GM23248 (cell line): Measurements from ENCODE around the gene ADAT3.

Experiments
- EZH2 ChIP-seq: fragments of 200-600 bp; sonication (generic); IDR thresholded peaks from 2 replicates; pipeline ENCODE4 v1.6.1; 2018; ENCODE audit warnings: antibody characterized with exemption, mild to moderate bottlenecking; ENCODE audit not compliant: insufficient read depth, poor library complexity, severe bottlenecking
- EZH2phosphoT487 ChIP-seq: fragments of 200-600 bp; sonication (generic); IDR thresholded peaks from 2 replicates; pipeline ENCODE4 v1.6.1; 2018; ENCODE audit warnings: antibody characterized with exemption, moderate library complexity, mild to moderate bottlenecking, low read depth; ENCODE audit not compliant: insufficient read depth

GRCh38 chr19:1942934-1943555, 37.8 kb downstream of the ADAT3 start:
- TF ChIP-seq EZH2, result no peak
- TF ChIP-seq EZH2phosphoT487, result no peak
